Common myeloid progenitor, CD34-positive (primary cell): ENCODE data around the gene ESPL1.
A peak's percentile ranks its signal among the peaks of the same experiment; 100 is the strongest.

ENCODE experiments used
- CTCF ChIA-PET: fragments of 350-600 bp; sonication (Branson Sonifier 250); formaldehyde crosslinking; loops from one replicate; lab custom pipeline; 2021; ENCODE audit warnings: antibody characterized with exemption; lab: Charles Lee
- POLR2A ChIA-PET: fragments of 350-600 bp; sonication (Branson Sonifier 250); formaldehyde crosslinking; loops from one replicate; lab custom pipeline; 2021; ENCODE audit warnings: antibody characterized with exemption; lab: Charles Lee
- DNase-seq, 3 donors: peaks; one replicate each; pipeline versions ENCODE4 v3.0.0 to v3.0.0-alpha.2; 2013
- H3K27ac ChIP-seq, 2 experiments: 1 replicate in 1 of 2; 2 replicates in 1 of 2; pipeline ENCODE4 v1.7.0; 2013; ENCODE audit warnings: inconsistent platforms in 2 of 2, low read length in 2 of 2, mild to moderate bottlenecking in 2 of 2, low read depth in 1 of 2, moderate library complexity in 1 of 2; ENCODE audit not compliant: severe bottlenecking in 2 of 2, insufficient read depth in 1 of 2, poor library complexity in 1 of 2
- H3K27me3 ChIP-seq, 5 experiments: replicated peaks in 2 of 5; 1 replicate in 3 of 5; 2 replicates in 2 of 5; pipeline versions ENCODE4 v1.6.1 to v1.7.0; 2013; ENCODE audit warnings: low read length in 4 of 5, mild to moderate bottlenecking in 2 of 5, moderate library complexity in 2 of 5, inconsistent platforms in 1 of 5; ENCODE audit not compliant: insufficient read depth in 5 of 5, control insufficient read depth in 4 of 5
- H3K36me3 ChIP-seq, 4 experiments: 1 replicate in 2 of 4; 2 replicates in 2 of 4; pipeline versions ENCODE4 v1.6.1 to v1.7.0; 2013; ENCODE audit warnings: low read length in 3 of 4, control low read depth in 1 of 4, mild to moderate bottlenecking in 1 of 4; ENCODE audit not compliant: control insufficient read depth in 4 of 4, insufficient read depth in 4 of 4
- H3K4me1 ChIP-seq, 4 experiments: 1 replicate in 3 of 4; 2 replicates in 1 of 4; pipeline versions ENCODE4 v1.6.1 to v1.7.1; 2013; ENCODE audit warnings: low read length in 3 of 4, mild to moderate bottlenecking in 3 of 4, control low read depth in 1 of 4, inconsistent platforms in 1 of 4, moderate library complexity in 1 of 4; ENCODE audit not compliant: control insufficient read depth in 4 of 4, insufficient read depth in 4 of 4; ENCODE audit errors: control extremely low read depth in 1 of 4
- H3K4me3 ChIP-seq, 7 experiments: 1 replicate in 4 of 7; 2 replicates in 3 of 7; pipeline versions ENCODE4 v1.5.1 to v1.7.0; 2013; ENCODE audit warnings: mild to moderate bottlenecking in 7 of 7, low read length in 6 of 7, moderate library complexity in 6 of 7, inconsistent platforms in 2 of 7, low read depth in 2 of 7, control low read depth in 1 of 7; ENCODE audit not compliant: insufficient read depth in 4 of 7, control insufficient read depth in 1 of 7; ENCODE audit errors: extremely low read depth in 1 of 7
- H3K9me3 ChIP-seq, 5 experiments: 1 replicate in 4 of 5; 2 replicates in 1 of 5; pipeline versions ENCODE4 v1.6.1 to v1.7.1; 2013; ENCODE audit warnings: low read length in 4 of 5, mild to moderate bottlenecking in 2 of 5, inconsistent platforms in 1 of 5, low read depth in 1 of 5, moderate library complexity in 1 of 5; ENCODE audit not compliant: control insufficient read depth in 4 of 5, insufficient read depth in 2 of 5; ENCODE audit errors: control extremely low read depth in 1 of 5
- WGBS: methylation state at CpG from one replicate; pipeline ENCODE4 v1.1.5; 2013; ENCODE audit not compliant: insufficient coverage; 5-methylcytosine and 5-hydroxymethylcytosine counted together

Gene ESPL1

GRCh38 chr12:53288322-53288721 is 20.2 kb downstream of the ESPL1 start:
- no peak overlapping the region for H3K4me3 ChIP-seq
- H3K9me3 ChIP-seq = no peaks in the 10 kb centered on the region
- peaks cover 21 to 83% (median 45%) of the 10 kb centered on the region in 4 experiments for H3K36me3 ChIP-seq
- H3K27me3 ChIP-seq = no peaks in the 10 kb centered on the region
- 86% methylated on average over 6 of the region's 6 CpGs for WGBS
- POLR2A ChIA-PET = no interaction called here
- no peaks in the 10 kb centered on the region for H3K4me1 ChIP-seq
- no peak overlapping the region for H3K27ac ChIP-seq
- no peak for DNase-seq
- CTCF ChIA-PET = interaction anchor here (0.6 to 24.3 kb wide), 16 partner anchors 9 to 361 kb away, joined by 3 to 399 read pairs (median 6); partner anchors contain the start of genes AAAS and ESPL1

GRCh38 chr12:53289891-53290290 is 21.8 kb downstream of the ESPL1 start:
- ChIA-PET CTCF (interaction anchor here (1.1 to 24.3 kb wide), 8 partner anchors 10 to 129 kb away, joined by 3 to 399 read pairs (median 26); partner anchors contain the start of genes AAAS, CSAD, ESPL1 and MYG1), POLR2A (no interaction called here)
- peaks cover 18 to 78% (median 40%) of the 10 kb centered on the region in 4 experiments for H3K36me3 ChIP-seq
- no peak overlapping the region for H3K27ac ChIP-seq
- H3K27me3 ChIP-seq = no peaks in the 10 kb centered on the region
- 97% methylated on average over 4 of the region's 4 CpGs for WGBS
- no peaks in the 10 kb centered on the region for H3K9me3 ChIP-seq
- no peak overlapping the region for H3K4me3 ChIP-seq
- H3K4me1 ChIP-seq = peaks cover 0 to 4% (median 3%) of the 10 kb centered on the region in 4 experiments
- DNase-seq = no peak

- Histone ChIP-seq H3K4me1 (peaks cover 0 to 7% (median 6%) of the 10 kb centered on the region in 4 experiments), H3K27ac (no peak overlapping the region), H3K4me3 (no peak overlapping the region), H3K36me3 (peaks cover 18 to 73% (median 38%) of the 10 kb centered on the region in 4 experiments), H3K27me3 (no peaks in the 10 kb centered on the region), H3K9me3 (no peaks in the 10 kb centered on the region)
- WGBS = 92% methylated on average over 5 of the region's 9 CpGs
- CTCF ChIA-PET = interaction anchor here (0.8 to 24.3 kb wide), 11 partner anchors 9 to 131 kb away, joined by 3 to 399 read pairs (median 5); partner anchors contain the start of genes AAAS, CSAD and ESPL1
- POLR2A ChIA-PET = no interaction called here
- no peak for DNase-seq
These were observed 22.6 kb downstream of the ESPL1 start for GRCh38 chr12:53290661-53291060.

GRCh38 chr12:53292426-53292825 is 24.3 kb downstream of the ESPL1 start:
- no peaks in the 10 kb centered on the region for H3K27me3 ChIP-seq
- no peak overlapping the region for H3K27ac ChIP-seq
- H3K9me3 ChIP-seq = no peaks in the 10 kb centered on the region
- CTCF ChIA-PET = interaction anchor here (1.0 to 24.3 kb wide), 9 partner anchors 9 to 121 kb away, joined by 3 to 399 read pairs (median 5); partner anchors contain the start of genes AAAS and ESPL1
- peaks cover 2 to 21% (median 17%) of the 10 kb centered on the region in 4 experiments for H3K4me1 ChIP-seq
- no peak overlapping the region for H3K4me3 ChIP-seq
- DNase-seq = no peak
- POLR2A ChIA-PET = no interaction called here
- peaks cover 18 to 64% (median 34%) of the 10 kb centered on the region in 4 experiments for H3K36me3 ChIP-seq

- peak; percentile 94 to 95 (median 94) for DNase-seq
- 3% methylated on average over 27 of the region's 42 CpGs for WGBS
- Histone ChIP-seq H3K9me3 (no peaks in the 10 kb centered on the region), H3K36me3 (peaks cover 6 to 49% (median 23%) of the 10 kb centered on the region in 4 experiments), H3K4me1 (peaks cover 5 to 48% (median 42%) of the 10 kb centered on the region in 4 experiments), H3K27me3 (no peaks in the 10 kb centered on the region), H3K27ac (peak within 1 kb of the TSS; percentile 93 to 96), H3K4me3 (peak within 1 kb of the TSS; percentile 83 to 96 (median 89))
- CTCF ChIA-PET = interaction anchor here (0.8 to 24.3 kb wide), 6 partner anchors 8 to 193 kb away, joined by 3 to 399 read pairs (median 6); partner anchors contain the start of genes AAAS and ESPL1
- POLR2A ChIA-PET = interaction anchor here (1.0 to 1.6 kb wide), 2 partner anchors 26 to 79 kb away, joined by 3 to 6 read pairs; partner anchors contain the start of gene AAAS
These were observed 27.2 kb downstream of the ESPL1 start, which contains the start of gene PFDN5 for GRCh38 chr12:53295070-53295890. Gene PFDN5, plus strand, starts transcription at chr12:53295542. Its CDS starts 26 bp downstream, at chr12:53295568.

GRCh38 chr12:53295891-53296219 is 27.8 kb downstream of the ESPL1 start:
- Histone ChIP-seq H3K4me3 (peak overlapping the region; percentile 83 to 96 (median 89)), H3K27me3 (no peaks in the 10 kb centered on the region), H3K27ac (peak overlapping the region; percentile 93 to 96), H3K9me3 (no peaks in the 10 kb centered on the region), H3K36me3 (peaks cover 6 to 43% (median 21%) of the 10 kb centered on the region in 4 experiments), H3K4me1 (peaks cover 6 to 52% (median 46%) of the 10 kb centered on the region in 4 experiments)
- WGBS = 12% methylated on average over 10 of the region's 12 CpGs
- no peak for DNase-seq
- ChIA-PET CTCF (interaction anchor here (0.8 to 24.3 kb wide), 6 partner anchors 25 to 290 kb away, joined by 3 to 399 read pairs (median 6); partner anchors contain the start of genes AAAS, EIF4B and ESPL1), POLR2A (interaction anchor here (1.6 kb wide), 1 partner anchor 26 kb away, joined by 6 read pairs; the partner anchor contains the start of gene AAAS)
